Stimulated activated CD4-positive, alpha-beta T cell treated with anti-CD3 and anti-CD28 coated beads, TNF-alpha, amount 100 ng/mL, for 4 hours (primary cell): ENCODE data around the gene QSER1.
"Not testable (repeated sequence)": the region's sequence is repeated elsewhere in the genome, so short reads cannot be mapped to it uniquely, and the experiment has no call there.

Source experiments
- DNase-seq, 3 experiments: peaks; one replicate each; pipeline ENCODE4 v3.0.0-alpha.2; 2020; ENCODE audit warnings: low read depth in 3 of 3

Gene QSER1

DNA sequence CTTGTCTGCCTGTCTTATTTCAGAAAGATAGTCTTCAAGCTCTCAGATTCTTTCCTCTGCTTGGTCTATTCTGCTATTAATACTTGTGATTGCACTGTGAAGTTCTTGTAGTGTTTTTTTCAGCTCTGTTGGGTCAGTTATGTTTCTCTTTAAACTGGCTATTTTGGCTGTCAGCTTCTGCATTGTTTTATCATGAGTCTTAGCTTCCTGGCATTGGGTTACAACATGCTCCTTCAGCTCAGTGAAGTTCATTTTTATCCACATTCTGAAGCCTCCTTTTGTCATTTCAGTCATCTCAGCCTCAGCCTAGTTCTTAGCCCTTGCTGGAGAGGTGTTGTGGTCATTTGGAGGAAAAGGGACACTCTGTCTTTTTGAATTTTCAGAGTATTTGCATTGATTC is 107.6 kb downstream of the QSER1 start:
- no peak for DNase-seq

DNA sequence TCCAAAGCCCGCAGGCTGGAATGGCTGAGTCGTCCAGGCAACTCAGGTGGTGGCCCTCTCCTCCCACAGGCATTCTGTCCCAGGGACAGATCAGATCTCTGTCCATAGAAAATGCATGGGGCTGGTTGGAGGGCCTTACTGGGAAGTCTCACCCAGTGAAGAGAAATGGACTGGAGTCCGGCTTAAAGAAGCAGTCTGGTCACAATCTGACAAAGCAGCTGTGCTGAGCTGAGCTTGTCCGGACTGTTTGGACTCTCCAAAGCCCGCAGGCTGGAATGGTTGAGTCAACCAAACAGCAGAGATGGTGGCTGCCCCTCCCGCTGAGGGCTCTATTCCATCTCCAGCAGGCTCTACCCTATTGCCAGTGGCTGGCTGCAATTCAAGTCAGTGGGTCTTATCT is 108.7 kb downstream of the QSER1 start:
- no peak for DNase-seq

- DNase-seq = no peak
Measured at GRCh38 chr11:33001751-33002542, 109.3 kb downstream of the QSER1 start.

DNA sequence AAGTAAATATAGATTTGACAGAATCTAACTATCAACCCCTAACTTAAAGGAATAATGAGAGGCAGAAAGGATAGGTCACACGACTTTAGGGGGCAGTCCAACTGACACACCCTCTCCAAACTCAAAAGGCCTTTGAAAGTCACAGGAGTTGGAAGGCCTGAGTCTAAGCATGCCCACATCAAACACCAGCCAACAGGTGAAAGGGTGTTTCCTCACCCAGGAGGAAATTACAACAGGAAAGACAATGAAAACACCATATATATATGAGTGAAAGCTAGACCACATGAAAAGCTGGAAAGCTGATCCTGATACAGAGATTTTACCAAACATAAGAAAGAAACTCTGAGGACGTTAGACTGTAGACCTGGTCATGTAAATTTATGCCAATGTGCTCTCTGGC is 112.6 kb downstream of the QSER1 start:
- DNase-seq = no peak

DNA sequence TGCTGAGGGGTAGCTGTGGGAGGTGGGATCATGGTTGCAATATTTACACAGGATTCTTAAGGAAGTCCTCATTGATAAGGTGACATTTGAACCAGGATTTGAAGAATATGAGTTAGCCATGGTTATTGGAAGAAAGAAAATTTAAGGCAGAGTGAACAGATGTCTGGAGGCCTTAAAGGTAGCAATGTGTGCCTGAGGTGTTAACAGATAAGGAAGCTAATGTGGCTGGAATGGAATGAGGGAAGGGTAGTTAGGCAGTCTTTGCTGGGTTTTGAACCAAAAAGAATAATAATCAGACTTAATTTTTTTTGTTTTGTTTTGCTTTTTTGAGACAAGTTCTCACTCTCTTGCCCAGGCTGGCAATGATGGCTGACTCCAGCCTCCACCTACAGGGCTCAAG is 113.4 kb downstream of the QSER1 start:
- DNase-seq = no peak

DNA sequence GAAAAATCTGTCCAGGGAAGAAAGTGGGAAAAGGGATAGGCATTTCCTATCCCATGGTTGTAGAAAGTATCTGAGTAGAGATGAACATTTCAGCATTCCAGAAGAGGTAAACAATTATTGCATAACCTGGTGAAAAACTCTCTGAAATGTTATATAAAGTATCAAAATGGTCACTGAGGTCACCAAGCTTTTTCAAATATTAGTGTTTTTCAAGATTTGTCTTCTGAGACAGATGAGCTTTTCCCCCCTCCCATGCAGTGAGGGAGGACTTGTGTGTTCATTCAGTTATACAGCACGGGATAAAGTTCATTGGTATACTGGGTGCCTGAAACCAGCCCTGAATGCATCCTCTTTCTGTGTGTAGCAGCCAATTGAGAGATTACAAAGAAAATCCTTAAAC is 121.1 kb downstream of the QSER1 start:
- DNase-seq = no peak

DNA sequence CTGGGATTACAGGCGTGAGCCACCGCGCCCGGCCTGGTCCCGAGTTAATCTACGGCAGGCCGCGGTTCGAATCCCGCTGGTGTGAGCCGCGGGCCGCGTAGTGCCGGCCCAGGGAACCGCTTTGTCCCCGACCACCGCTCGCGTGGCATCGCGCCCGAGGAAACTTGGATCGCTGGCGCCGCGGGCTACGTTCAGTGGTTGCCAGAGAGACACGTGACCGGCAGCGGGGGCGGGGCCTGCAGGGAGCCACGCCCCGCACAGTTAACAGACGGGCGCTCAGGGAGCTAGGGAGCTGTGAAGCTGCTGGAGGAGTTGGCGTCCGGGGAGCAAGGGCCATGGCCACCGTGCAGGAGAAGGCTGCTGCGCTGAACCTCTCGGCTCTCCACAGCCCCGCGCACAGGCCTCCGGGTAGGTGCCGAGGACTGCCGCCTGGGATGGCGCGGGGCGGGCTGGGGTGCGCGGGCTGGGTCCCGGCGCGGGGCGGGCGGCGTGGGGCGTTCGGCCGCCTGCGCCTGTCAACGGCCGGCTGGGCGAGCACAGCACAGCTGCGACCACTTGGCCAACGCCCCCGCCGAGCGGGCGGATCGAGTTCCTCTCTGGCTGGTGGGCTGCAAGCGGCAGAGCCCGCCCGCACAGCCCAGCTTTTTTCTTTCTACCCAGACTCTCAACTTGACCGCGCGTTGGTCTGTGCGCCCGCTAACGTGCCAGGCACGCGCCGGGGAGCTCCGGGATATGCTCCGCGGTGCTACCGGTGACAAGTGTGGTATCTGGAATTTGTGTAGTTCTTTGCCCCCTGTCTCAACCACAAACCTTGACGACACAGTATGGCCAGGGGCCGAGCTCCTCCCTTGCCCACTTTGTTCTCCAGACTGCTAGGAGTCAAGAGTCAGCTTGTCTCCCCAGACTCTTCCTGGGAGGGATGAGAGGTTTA is 123.3 kb downstream of the QSER1 start, which contains the start of gene DEPDC7:
TSS of gene DEPDC7 (plus strand) at position 258 of the 931 bp plus-strand sequence. CDS start at position 336, 78 bp downstream.
- DNase-seq = peak; percentile 56 to 66 (median 62)

DNA sequence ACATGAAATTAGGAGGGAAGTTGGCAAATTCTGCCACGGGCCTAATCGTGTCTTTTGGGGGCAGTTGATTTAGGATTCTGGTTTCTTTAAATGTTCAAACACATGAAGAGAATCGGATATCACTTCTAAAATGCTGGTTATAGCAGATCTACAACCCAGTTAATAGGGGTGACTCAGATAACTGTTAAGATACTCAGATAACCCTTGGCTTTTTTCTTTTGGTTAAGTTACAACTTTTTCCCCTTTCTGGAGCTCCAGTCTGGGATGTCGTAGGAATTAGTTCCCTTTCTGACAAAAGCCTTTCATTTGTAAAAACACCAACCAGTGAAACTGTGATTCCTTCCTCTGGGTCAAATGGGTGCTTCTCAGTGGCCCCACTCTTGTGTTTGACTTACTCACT is 124.0 kb downstream of the QSER1 start:
- no peak for DNase-seq

DNA sequence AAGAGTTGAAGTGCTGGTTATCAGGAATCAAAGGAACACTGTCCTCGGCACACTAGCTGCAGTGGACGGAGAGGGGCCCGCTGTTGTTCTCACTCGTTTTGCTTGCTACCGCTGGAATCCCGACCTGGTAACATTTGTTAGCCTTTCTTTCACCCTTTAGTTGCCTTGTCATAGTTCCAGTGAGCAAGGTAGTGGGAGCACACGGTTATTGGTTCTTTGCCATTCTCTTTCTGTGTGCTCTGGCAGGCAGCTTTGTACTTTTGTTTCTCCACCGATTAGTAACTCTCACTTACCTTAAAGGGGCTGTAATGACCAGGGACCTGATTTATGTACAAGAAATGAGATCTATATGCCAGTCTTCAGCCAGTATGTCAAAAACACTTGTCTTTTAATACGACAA is 124.9 kb downstream of the QSER1 start:
- no peak for DNase-seq

DNA sequence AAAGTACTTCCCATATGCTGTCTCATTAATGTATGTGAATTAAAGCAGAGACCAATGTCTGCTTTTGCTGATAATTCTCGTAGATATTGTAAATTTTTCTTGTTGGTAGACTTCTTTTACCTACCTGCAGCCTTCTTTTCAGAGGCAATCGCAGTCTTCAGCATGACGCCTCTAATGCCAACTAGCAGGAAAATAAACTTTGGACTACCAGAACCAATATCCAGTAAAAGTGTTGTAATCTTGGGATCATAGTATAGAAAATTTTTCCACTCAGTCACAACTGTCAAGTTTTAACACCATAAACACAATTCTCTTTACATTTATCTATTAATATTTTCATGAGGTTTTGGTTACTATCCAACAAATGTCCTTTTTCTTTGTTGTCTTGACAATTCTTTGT is 125.4 kb downstream of the QSER1 start:
- DNase-seq = no peak

GRCh38 chr11:33018840-33019239 is 126.2 kb downstream of the QSER1 start:
- no peak for DNase-seq

DNA sequence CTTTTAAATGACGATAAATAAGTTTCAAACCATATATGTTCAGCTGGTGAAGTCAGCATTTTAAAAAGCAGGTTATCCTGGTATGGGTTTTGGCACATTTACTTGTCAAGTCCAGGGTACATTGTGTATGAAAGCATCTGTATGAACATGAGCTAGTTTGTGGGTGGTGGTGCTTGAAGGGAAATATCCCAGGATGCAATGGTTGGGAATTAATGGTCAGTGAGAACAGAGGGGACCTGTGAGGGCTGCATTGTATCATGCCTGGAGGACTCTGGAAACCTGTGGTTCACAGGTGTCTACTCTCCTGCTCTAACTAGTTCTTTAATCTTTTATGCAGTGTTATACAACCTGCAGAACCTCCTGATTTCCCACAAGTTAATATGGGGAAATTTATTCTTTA is 128.9 kb downstream of the QSER1 start:
- DNase-seq = no peak

DNA sequence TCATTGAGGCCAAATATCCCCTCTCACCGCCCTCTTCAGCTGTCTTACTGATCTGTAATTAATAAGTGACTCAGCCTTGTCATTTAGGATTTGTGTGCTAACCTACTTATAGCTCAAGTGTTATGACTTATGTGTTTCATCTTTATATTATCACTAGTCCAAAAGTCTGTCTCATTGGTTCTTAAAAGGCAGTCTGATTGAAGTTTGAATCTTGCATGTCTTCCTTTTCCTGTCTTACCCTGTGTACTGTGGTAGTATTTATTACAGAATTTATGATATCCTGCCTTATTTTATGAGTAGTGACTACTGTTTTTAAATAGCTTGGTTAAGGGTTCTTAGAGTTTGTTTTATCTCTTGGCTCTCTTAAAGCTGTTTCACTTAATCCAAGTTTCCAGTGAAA is 129.3 kb downstream of the QSER1 start:
- DNase-seq = no peak

DNA sequence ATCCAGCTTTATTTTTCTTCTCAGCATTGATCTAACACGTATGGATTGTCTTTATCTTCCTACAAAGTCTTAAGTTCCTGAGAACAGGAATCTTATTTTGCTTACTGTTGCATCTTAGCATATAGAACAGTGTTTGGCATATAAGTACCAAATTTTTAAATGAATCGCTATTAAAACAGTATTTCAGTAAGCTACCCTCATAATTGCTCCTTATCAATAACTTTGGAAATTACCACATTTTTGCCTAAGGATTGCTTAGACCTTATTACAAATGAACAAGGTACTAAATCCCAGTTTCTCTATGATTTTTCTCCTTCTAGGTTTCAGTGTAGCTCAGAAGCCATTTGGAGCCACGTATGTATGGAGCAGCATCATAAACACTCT is 132.7 kb downstream of the QSER1 start:
- no peak for DNase-seq

DNA sequence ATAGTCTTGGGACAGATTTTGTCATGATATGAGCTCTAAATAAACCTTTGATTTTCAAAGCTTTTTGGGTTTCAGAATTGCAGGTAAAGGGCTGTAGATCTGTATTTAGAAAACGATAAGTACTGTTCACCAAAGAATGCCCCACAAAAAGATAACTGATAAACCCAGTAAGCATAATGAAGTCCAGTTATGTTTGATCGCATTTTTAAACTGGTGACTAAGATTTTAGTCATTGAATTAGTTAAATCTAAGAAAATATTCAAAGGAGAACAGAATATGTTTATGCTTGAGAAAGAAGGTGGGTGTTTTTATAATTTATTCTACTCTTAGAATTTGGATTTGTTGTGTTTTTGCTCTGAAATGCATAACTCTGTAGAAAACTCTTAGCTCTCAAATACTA is 134.6 kb downstream of the QSER1 start:
- no peak for DNase-seq

- DNase-seq = no peak
Measured at GRCh38 chr11:33027846-33028536, 135.4 kb downstream of the QSER1 start.

DNA sequence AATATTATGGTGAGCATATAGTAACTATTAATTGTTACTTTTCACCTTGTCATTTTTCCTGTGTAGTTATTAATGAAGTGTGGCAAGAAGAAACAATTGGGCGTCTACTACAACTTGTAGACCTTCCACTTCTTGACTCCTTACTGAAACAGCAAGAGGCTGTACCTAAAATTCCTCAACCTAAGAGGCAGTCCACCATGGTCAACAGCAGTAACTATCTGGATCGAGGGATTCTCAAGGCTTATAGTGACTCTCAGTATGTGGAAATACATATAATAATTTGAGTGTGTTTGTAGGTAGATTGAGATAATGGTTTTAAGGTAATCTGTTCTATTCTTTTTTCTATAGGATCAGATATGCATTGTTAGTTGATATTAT is 135.9 kb downstream of the QSER1 start:
- no peak for DNase-seq

DNA sequence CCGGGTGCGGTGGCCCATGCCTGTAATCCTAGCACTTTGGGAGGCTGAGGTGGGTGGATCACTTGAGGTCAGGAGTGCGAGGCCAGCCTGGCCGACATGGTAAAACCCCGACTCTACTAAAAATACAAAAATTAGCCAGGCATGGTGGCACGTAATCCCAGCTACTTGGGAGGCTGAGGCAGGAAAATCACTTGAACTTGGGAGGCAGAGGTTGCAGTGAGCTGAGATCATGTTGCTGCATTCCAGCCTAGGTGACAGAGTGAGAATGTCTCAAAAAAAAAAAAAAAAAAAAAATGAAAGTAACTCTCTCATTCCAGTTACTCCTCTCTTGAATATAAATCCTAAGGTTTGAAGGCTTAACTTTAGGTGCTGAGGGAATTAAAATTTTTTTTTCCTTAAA is 136.6 kb downstream of the QSER1 start:
- not testable (repeated sequence) for DNase-seq
